BLaER1 treated with 17β-estradiol and CSF1 and Interleukin-3, amounts not matched to agents 10 nM and 100 nM (cell line): Measurements from ENCODE around the gene HMOX1.

Experiments
- H3K27ac ChIP-seq, 11 experiments: shearing (Covaris generic); formaldehyde crosslinking; 2 replicates each; pipeline ENCODE4 v1.8.1; 2022
- H3K27me3 ChIP-seq, 11 experiments: shearing (Covaris generic); formaldehyde crosslinking; 2 replicates each; pipeline ENCODE4 v1.8.1; 2022
- H3K36me3 ChIP-seq, 11 experiments: shearing (Covaris generic); formaldehyde crosslinking; 2 replicates each; pipeline ENCODE4 v1.8.1; 2022
- H3K4me1 ChIP-seq, 10 experiments: shearing (Covaris generic); formaldehyde crosslinking; 2 replicates each; pipeline ENCODE4 v1.8.1; 2022
- H3K4me2 ChIP-seq, 11 experiments: shearing (Covaris generic); formaldehyde crosslinking; 2 replicates each; pipeline ENCODE4 v1.8.1; 2022
- H3K4me3 ChIP-seq, 10 experiments: shearing (Covaris generic); formaldehyde crosslinking; 2 replicates each; pipeline ENCODE4 v1.8.1; 2022
- H3K9ac ChIP-seq, 11 experiments: shearing (Covaris generic); formaldehyde crosslinking; 2 replicates each; pipeline ENCODE4 v1.8.1; 2022
- H3K9me3 ChIP-seq, 11 experiments: shearing (Covaris generic); formaldehyde crosslinking; replicated peaks in 1 of 11; 2 replicates each; pipeline ENCODE4 v1.8.1; 2022
- H4K20me1 ChIP-seq, 11 experiments: shearing (Covaris generic); formaldehyde crosslinking; 2 replicates each; pipeline ENCODE4 v1.8.1; 2022
- Cebpa-rat ChIP-seq, 11 experiments: shearing (Covaris generic); IDR thresholded peaks; 2 replicates each; pipeline ENCODE4 v1.8.1; 2022

Gene HMOX1

GRCh38 chr22:35379146-35379993 is 1.5 kb upstream of the HMOX1 start:
- Histone ChIP-seq H3K9me3 (no peaks in the 10 kb centered on the region), H3K4me1 (peaks cover 44 to 90% (median 71%) of the 10 kb centered on the region in 10 experiments), H3K4me2 (peak overlapping the region in 9 of 11 experiments; percentile 79 to 99 (median 86); a peak in 15 of 22 replicates), H4K20me1 (peaks cover 0 to 34% (median 0%) of the 10 kb centered on the region in 11 experiments; a peak in 7 of 22 replicates), H3K36me3 (peaks cover 0 to 19% (median 5%) of the 10 kb centered on the region in 11 experiments; a peak in 9 of 22 replicates), H3K27me3 (peaks cover 0 to 42% (median 35%) of the 10 kb centered on the region in 11 experiments; a peak in 18 of 22 replicates), H3K4me3 (no peak overlapping the region), H3K9ac (no peak overlapping the region; a peak in 1 of 22 replicates), H3K27ac (peak overlapping the region in 9 of 11 experiments; percentile 85 to 99 (median 97); a peak in 14 of 22 replicates)
- no peak for TF ChIP-seq Cebpa-rat (IDR thresholded peaks at IDR 0.05)

DNA sequence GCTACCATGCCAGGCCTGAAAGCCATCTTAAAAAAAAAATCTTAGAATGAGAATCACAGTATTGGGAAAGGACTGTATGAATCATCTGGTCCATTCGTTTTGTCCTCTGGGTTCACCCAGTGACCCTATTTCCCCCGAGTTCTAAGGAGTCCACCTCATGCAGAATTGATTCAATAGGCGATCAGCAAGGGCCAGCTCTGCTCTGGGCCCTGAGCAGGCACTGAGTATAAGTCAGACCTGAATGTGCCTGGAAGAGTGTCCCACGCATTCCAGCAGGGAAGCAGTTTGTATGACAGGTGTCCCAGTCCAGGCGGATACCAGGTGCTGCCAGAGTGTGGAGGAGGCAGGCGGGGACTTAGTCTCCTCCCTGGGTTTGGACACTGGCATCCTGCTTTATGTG is 883 bp upstream of the HMOX1 start:
- Histone ChIP-seq H3K27ac (peak overlapping the region in 8 of 11 experiments; percentile 59 to 98 (median 76); a peak in 13 of 22 replicates), H3K9me3 (no peaks in the 10 kb centered on the region), H3K9ac (peak overlapping the region in 7 of 11 experiments; percentile 58 to 92 (median 77); a peak in 8 of 22 replicates), H3K4me2 (peak overlapping the region in 10 of 11 experiments; percentile 77 to 99 (median 84); a peak in 19 of 22 replicates), H3K4me3 (peak overlapping the region in 2 of 10 experiments; percentile 82; a peak in 1 of 20 replicates), H3K36me3 (peaks cover 0 to 25% (median 5%) of the 10 kb centered on the region in 11 experiments; a peak in 9 of 22 replicates), H3K4me1 (peaks cover 44 to 90% (median 65%) of the 10 kb centered on the region in 10 experiments), H4K20me1 (peaks cover 0 to 40% (median 0%) of the 10 kb centered on the region in 11 experiments; a peak in 7 of 22 replicates), H3K27me3 (peaks cover 0 to 42% (median 35%) of the 10 kb centered on the region in 11 experiments; a peak in 18 of 22 replicates)
- no peak for TF ChIP-seq Cebpa-rat (IDR thresholded peaks at IDR 0.05)

- no peak for TF ChIP-seq Cebpa-rat (IDR thresholded peaks at IDR 0.05)
- Histone ChIP-seq H3K27ac (peak overlapping the region; percentile 12 to 98 (median 71); a peak in 20 of 22 replicates), H3K4me3 (peak overlapping the region; percentile 26 to 87 (median 62); a peak in 19 of 20 replicates), H3K4me2 (peak overlapping the region; percentile 77 to 99 (median 83)), H3K36me3 (peaks cover 0 to 40% (median 5%) of the 10 kb centered on the region in 11 experiments; a peak in 12 of 22 replicates), H3K9ac (peak overlapping the region; percentile 55 to 92 (median 78)), H3K4me1 (peaks cover 31 to 78% (median 50%) of the 10 kb centered on the region in 10 experiments), H3K9me3 (no peaks in the 10 kb centered on the region), H3K27me3 (peaks cover 0 to 42% (median 35%) of the 10 kb centered on the region in 11 experiments; a peak in 18 of 22 replicates), H4K20me1 (peaks cover 0 to 55% (median 0%) of the 10 kb centered on the region in 11 experiments; a peak in 8 of 22 replicates)
Observed at GRCh38 chr22:35381424-35382009, 621 bp downstream of the HMOX1 start.

DNA sequence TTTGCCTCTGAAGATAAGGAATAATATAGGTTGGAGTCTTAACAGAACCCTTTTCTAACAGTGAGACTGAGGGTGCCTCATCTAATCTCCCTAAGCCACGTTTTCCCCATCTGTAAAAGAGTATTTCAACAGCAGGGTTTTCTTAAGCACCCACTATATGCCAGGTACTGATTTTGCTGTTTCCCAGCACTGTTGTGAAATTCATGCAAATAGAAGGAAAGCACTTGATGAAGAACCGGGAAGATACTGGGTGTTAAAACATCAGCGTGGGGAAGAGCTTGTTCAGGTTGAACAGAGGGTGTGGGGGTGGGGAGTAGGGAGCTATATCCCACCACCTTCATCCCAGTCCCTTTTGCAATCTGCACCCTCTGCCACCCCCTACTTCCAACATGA is 2.8 kb downstream of the HMOX1 start:
- Histone ChIP-seq H3K36me3 (peaks cover 0 to 62% (median 5%) of the 10 kb centered on the region in 11 experiments; a peak in 13 of 22 replicates), H3K27me3 (peaks cover 0 to 42% (median 35%) of the 10 kb centered on the region in 11 experiments; a peak in 18 of 22 replicates), H3K4me1 (peaks cover 13 to 81% (median 30%) of the 10 kb centered on the region in 10 experiments), H3K27ac (peak overlapping the region in 1 of 11 experiments; percentile 45; a peak in 2 of 22 replicates), H3K4me2 (peak overlapping the region in 4 of 11 experiments; percentile 83 to 99 (median 96); a peak in 10 of 22 replicates), H3K9ac (peak overlapping the region in 4 of 11 experiments; percentile 5 to 92 (median 82); a peak in 6 of 22 replicates), H3K9me3 (no peaks in the 10 kb centered on the region), H3K4me3 (peak overlapping the region in 3 of 10 experiments; percentile 82 to 87 (median 82); a peak in 6 of 20 replicates), H4K20me1 (peaks cover 0 to 77% (median 0%) of the 10 kb centered on the region in 11 experiments; a peak in 8 of 22 replicates)
- no peak for TF ChIP-seq Cebpa-rat (IDR thresholded peaks at IDR 0.05)

GRCh38 chr22:35384527-35384926 is 3.6 kb downstream of the HMOX1 start:
- Histone ChIP-seq H3K36me3 (peaks cover 0 to 68% (median 5%) of the 10 kb centered on the region in 11 experiments; a peak in 13 of 22 replicates), H3K9me3 (no peaks in the 10 kb centered on the region), H3K4me1 (peaks cover 13 to 76% (median 24%) of the 10 kb centered on the region in 10 experiments), H3K4me3 (peak overlapping the region in 3 of 10 experiments; percentile 82 to 87 (median 82); a peak in 6 of 20 replicates), H4K20me1 (peaks cover 0 to 84% (median 0%) of the 10 kb centered on the region in 11 experiments; a peak in 8 of 22 replicates), H3K9ac (peak overlapping the region in 3 of 11 experiments; percentile 78 to 92 (median 85); a peak in 5 of 22 replicates), H3K27ac (0 out of 22 replicates have a peak overlapping the region, but pooled peaks of 1 of the 11 experiments have one; percentile 4), H3K27me3 (peaks cover 0 to 41% (median 35%) of the 10 kb centered on the region in 11 experiments; a peak in 18 of 22 replicates), H3K4me2 (peak overlapping the region in 4 of 11 experiments; percentile 83 to 99 (median 96); a peak in 9 of 22 replicates)
- TF ChIP-seq Cebpa-rat (IDR thresholded peaks at IDR 0.05): no peak

DNA sequence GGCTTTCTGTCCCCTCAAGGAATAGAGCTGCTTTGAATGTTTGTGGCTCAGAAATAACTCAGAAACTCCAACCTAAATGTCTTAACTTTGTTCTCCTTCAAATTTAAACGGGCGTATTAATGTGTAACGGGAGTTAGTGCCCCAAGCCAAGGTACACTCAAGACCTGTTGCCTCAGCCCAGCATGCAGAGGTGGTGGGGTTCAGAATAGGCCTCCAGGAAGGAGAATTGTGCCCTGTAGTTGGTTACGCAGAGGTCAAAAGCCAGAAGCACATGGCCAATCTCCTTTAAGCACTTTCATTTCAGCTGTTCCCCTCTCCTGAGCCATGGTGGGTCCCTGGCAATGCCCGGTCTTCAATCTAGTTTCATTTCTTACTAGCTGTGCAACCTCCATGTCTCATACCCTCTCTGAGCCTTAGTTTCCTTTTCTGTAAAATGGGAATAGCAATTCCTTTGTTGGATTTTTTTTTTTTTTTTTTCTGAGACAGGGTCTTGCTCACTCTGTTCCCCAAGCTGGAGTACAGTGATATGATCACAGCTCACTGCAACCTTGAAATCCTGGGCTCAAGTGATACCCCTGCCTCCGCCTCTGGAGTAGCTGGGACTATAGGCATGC is 4.2 kb downstream of the HMOX1 start:
- Histone ChIP-seq H3K9ac (peak overlapping the region in 3 of 11 experiments; percentile 78 to 92 (median 85); a peak in 5 of 22 replicates), H3K27ac (peak overlapping the region in 1 of 11 experiments; percentile 4; a peak in 1 of 22 replicates), H3K9me3 (no peaks in the 10 kb centered on the region), H3K4me2 (peak overlapping the region in 4 of 11 experiments; percentile 83 to 99 (median 96); a peak in 8 of 22 replicates), H4K20me1 (peaks cover 0 to 90% (median 0%) of the 10 kb centered on the region in 11 experiments; a peak in 8 of 22 replicates), H3K36me3 (peaks cover 0 to 74% (median 8%) of the 10 kb centered on the region in 11 experiments; a peak in 13 of 22 replicates), H3K27me3 (peaks cover 0 to 35% (median 31%) of the 10 kb centered on the region in 11 experiments; a peak in 18 of 22 replicates), H3K4me3 (peak overlapping the region in 3 of 10 experiments; percentile 82 to 87 (median 82); a peak in 6 of 20 replicates), H3K4me1 (peaks cover 13 to 76% (median 20%) of the 10 kb centered on the region in 10 experiments)
- no peak for TF ChIP-seq Cebpa-rat (IDR thresholded peaks at IDR 0.05)

- Histone ChIP-seq H3K27ac (peak overlapping the region in 2 of 11 experiments; percentile 8 to 9; a peak in 1 of 22 replicates), H4K20me1 (peaks cover 0 to 96% (median 0%) of the 10 kb centered on the region in 11 experiments; a peak in 8 of 22 replicates), H3K4me1 (peaks cover 0 to 73% (median 5%) of the 10 kb centered on the region in 10 experiments; a peak in 17 of 20 replicates), H3K4me2 (peak overlapping the region in 3 of 11 experiments; percentile 34 to 99 (median 94); a peak in 6 of 22 replicates), H3K36me3 (peaks cover 0 to 91% (median 13%) of the 10 kb centered on the region in 11 experiments; a peak in 14 of 22 replicates), H3K4me3 (peak overlapping the region in 2 of 10 experiments; percentile 25 to 27; a peak in 3 of 20 replicates), H3K9ac (peak overlapping the region in 2 of 11 experiments; percentile 68 to 76; a peak in 5 of 22 replicates), H3K9me3 (no peaks in the 10 kb centered on the region), H3K27me3 (peaks cover 0 to 18% (median 14%) of the 10 kb centered on the region in 11 experiments; a peak in 18 of 22 replicates)
- TF ChIP-seq Cebpa-rat (IDR thresholded peaks at IDR 0.05): no peak
Observed at GRCh38 chr22:35386670-35387288, 5.9 kb downstream of the HMOX1 start.
